Neutrophil (primary cell): Measurements from ENCODE around the gene ZFAND3.

Experiments used
- H3K27ac ChIP-seq: fragments of 200-600 bp; sonication (generic); 2 replicates; pipeline ENCODE4 v1.5.1; 2016; ENCODE audit warnings: mild to moderate bottlenecking, moderate library complexity
- H3K27me3 ChIP-seq: fragments of 200-600 bp; sonication (generic); 2 replicates; pipeline ENCODE4 v1.6.0; 2016; ENCODE audit warnings: mild to moderate bottlenecking
- H3K36me3 ChIP-seq: fragments of 200-600 bp; sonication (generic); 2 replicates; pipeline ENCODE4 v1.5.1; 2017
- H3K4me1 ChIP-seq, 2 experiments: fragments of 200-600 bp in 1 of 2; sonication (generic) in 1 of 2; 1 replicate in 1 of 2; 2 replicates in 1 of 2; pipeline versions ENCODE4 v1.5.1 to v1.6.1; 2013 to 2016; ENCODE audit warnings: low read depth in 1 of 2, low read length in 1 of 2, mild to moderate bottlenecking in 1 of 2, moderate library complexity in 1 of 2; ENCODE audit not compliant: control insufficient read depth in 1 of 2, insufficient read depth in 1 of 2
- H3K4me3 ChIP-seq, 2 experiments: fragments of 200-600 bp in 1 of 2; sonication (generic) in 1 of 2; 1 replicate in 1 of 2; 2 replicates in 1 of 2; pipeline ENCODE4 v1.5.1; 2013 to 2016; ENCODE audit warnings: low read depth in 1 of 2, low read length in 1 of 2, mild to moderate bottlenecking in 1 of 2, moderate library complexity in 1 of 2
- H3K9me3 ChIP-seq: fragments of 200-600 bp; sonication (generic); 2 replicates; pipeline ENCODE4 v1.5.1; 2016
- CTCF ChIP-seq: fragments of 200-600 bp; sonication (generic); IDR thresholded peaks from 2 replicates; pipeline ENCODE4 v1.5.1; 2016; ENCODE audit warnings: antibody characterized with exemption

Gene ZFAND3

GRCh38 chr6:37819177-37819801, at the start of gene ZFAND3:
Gene ZFAND3, plus strand, starts transcription at chr6:37819727. Its CDS starts 219 bp downstream, at chr6:37819946.
- Histone ChIP-seq H3K9me3 (no peaks in the 10 kb centered on the region), H3K27me3 (no peaks in the 10 kb centered on the region), H3K4me3 (peak within 1 kb of the TSS; percentile 63 to 90), H3K36me3 (no peaks in the 10 kb centered on the region), H3K27ac (peak within 1 kb of the TSS; percentile 98), H3K4me1 (peaks cover 41 to 49% of the 10 kb centered on the region in 2 experiments)
- peak; percentile 32 for TF ChIP-seq CTCF

GRCh38 chr6:37774028-37774680, 45.4 kb upstream of the ZFAND3 start:
- no peak overlapping the region for H3K4me3 ChIP-seq
- H3K27me3 ChIP-seq = peaks cover 18% of the 10 kb centered on the region
- no peaks in the 10 kb centered on the region for H3K4me1 ChIP-seq
- no peaks in the 10 kb centered on the region for H3K36me3 ChIP-seq
- no peak for TF ChIP-seq CTCF
- H3K27ac ChIP-seq = no peak overlapping the region
- H3K9me3 ChIP-seq = no peaks in the 10 kb centered on the region

GRCh38 chr6:37776566-37776965, 43.0 kb upstream of the ZFAND3 start:
- Histone ChIP-seq H3K36me3 (no peaks in the 10 kb centered on the region), H3K4me3 (no peak overlapping the region), H3K4me1 (no peaks in the 10 kb centered on the region), H3K27ac (no peak overlapping the region), H3K9me3 (no peaks in the 10 kb centered on the region), H3K27me3 (peaks cover 30% of the 10 kb centered on the region)
- TF ChIP-seq CTCF = no peak

GRCh38 chr6:37777272-37777834, 42.2 kb upstream of the ZFAND3 start:
- TF ChIP-seq CTCF = no peak

GRCh38 chr6:37779111-37779800, 40.3 kb upstream of the ZFAND3 start:
- H3K27me3 ChIP-seq = peaks cover 56% of the 10 kb centered on the region
- H3K27ac ChIP-seq = no peak overlapping the region
- H3K4me3 ChIP-seq = no peak overlapping the region
- no peaks in the 10 kb centered on the region for H3K36me3 ChIP-seq
- no peaks in the 10 kb centered on the region for H3K9me3 ChIP-seq
- TF ChIP-seq CTCF = no peak
- peaks cover 4 to 9% of the 10 kb centered on the region in 2 experiments for H3K4me1 ChIP-seq

More at GRCh38 chr6:37777272-37777834, 42.2 kb upstream of the ZFAND3 start:
- Histone ChIP-seq H3K27ac (no peak overlapping the region), H3K4me1 (no peaks in the 10 kb centered on the region), H3K27me3 (peaks cover 37% of the 10 kb centered on the region), H3K4me3 (no peak overlapping the region), H3K9me3 (no peaks in the 10 kb centered on the region), H3K36me3 (no peaks in the 10 kb centered on the region)
